HL-60/S4 (cell line): ENCODE measurements around the gene SPINT2.

Experiments
- in situ Hi-C: fragments of 300-500 bp; cut with MboI; formaldehyde crosslinking; loops from 2 replicates; pipeline ENCODE4 v1.14.3; 2022; ENCODE audit warnings: low sequenced_read_pairs

SPINT2 gene

DNA sequence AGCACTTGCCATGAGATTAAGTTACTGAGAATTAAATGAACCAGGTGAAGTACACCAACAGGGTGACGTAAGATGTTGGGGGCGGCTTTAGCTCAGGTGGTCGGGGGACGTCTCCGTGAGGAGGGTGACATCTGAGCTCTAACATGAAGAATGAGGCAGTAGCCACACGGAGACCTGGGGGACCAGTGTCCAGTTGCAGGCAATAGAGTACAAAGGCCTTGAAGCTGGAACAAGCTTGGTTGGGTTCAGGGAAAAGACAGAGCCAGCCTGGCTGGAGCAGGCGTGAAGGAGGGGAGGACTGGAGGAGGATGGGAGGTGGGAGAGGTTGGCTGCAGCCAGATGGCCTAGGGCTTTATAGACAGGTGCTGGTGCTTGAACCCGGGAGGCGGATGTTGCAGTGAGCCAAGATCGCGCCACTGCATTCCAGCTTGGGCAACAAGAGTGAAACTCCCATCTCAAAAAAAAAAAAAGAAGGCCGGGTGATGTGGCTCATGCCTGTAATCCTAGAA, 1.6 kb downstream of the SPINT2 start:
- in situ Hi-C loops, result no loop called here

DNA sequence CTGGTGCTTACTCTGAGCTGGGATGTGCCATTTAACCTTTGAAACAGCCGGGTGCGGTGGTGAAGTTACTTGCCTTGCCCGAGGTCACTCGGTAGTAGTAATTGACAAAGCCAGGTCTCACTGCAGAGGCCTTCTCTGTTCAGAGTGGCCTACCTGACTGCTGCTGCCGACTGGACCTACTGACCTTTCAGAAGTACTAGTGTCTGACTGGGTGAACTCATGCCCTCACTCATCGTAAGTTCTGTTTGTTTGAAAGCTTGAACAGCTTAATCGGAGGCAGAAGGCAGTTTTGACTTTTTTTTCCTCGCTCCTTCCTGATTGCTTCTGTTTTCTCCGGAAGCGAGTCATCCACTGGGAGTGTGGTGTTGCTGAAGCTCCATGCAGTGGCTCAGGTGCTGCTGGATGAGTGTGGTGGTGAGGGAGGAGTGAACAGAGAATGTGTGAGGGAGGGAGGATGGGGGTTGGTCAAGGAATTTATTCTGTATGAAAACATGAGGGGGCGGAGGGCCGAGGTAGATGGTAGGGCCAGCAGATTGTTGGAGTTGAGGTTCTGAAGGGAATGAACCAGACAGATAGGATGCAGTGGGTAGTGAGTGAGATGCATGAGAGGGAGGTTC, 2.7 kb downstream of the SPINT2 start:
- in situ Hi-C loops, result no loop called here

DNA sequence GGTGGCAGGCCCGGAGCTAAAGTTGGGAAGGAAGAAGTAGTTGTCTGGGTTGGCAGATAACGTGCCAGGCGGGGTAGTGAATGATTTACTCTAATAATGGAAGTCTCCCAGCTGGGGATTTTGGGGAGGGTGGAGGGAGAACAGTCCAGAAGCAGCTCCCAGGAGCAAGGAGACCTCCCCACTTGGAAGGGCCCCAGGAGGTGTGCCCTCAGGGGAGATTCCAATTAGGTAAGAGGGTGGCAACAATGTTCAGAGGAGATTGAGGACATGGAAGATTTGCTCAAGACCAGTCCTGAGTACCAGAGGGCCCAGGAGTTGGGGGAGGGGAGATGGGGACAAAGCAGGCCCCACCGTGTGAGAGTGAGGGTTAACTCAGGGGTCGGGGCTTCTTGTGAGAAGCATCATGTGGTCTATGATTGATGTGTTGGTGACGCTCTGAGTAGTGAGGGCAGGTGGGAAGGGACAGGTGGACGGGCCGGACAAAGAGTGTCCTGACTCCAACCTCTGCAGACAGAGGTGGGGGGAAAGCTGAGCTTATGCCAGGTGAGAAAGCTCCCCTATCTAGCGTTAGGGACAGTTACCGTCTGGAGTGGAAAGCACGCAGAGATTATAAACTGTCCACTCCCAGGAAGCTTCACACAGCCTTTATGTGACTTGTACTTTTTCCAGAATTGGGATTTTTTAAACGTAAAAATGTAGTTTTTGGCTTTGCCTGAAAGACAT, 3.5 kb downstream of the SPINT2 start:
- in situ Hi-C loops, result no loop called here

DNA sequence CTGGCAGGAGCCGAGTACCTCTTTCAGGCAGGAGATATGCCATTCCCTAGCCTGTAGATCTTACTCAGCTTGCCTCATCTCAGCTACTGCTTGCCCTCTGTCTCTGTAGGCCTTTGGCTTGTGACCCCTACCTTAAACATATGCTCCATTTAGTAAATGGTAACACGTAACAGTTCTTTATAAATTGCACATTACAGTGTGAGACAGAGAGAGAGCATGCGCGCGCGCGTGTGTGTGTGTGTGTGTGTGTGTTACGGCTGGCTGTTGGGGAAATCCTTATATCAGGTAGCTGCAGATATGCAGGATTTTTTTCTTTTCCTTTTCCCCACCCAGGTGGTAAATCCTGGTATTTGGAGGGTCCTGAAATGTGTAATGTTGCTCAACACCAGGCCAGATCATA, 4.2 kb downstream of the SPINT2 start:
- in situ Hi-C loops, result no loop called here

DNA sequence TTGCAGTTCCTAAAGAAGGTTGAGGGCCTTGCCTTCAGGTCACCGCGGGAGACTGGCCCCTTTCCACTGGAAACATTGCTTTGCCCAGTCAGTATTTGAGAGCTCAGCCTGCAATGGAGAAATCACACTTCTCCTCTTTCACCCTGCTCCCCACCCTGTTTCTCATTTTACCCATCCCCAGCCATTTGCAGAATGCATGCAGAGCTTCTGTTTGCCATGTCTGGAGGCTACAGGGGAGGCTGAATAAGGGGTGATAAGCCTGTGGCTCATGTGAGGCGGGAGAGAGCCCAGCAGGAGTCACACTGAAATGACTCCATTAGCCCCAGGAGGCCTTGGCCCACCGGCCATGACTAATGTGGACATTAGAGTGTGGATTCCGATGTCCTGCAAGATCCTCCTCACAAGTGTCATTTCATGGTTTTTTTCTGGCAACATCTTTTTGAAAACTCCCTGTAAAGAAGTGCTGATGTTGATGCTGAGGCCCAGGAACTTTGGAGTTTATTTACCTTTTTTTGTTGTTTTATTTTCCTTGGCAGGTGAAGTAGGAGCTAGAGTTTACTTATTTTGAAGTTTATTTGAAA, 6.3 kb downstream of the SPINT2 start:
- in situ Hi-C loops, result no loop called here

DNA sequence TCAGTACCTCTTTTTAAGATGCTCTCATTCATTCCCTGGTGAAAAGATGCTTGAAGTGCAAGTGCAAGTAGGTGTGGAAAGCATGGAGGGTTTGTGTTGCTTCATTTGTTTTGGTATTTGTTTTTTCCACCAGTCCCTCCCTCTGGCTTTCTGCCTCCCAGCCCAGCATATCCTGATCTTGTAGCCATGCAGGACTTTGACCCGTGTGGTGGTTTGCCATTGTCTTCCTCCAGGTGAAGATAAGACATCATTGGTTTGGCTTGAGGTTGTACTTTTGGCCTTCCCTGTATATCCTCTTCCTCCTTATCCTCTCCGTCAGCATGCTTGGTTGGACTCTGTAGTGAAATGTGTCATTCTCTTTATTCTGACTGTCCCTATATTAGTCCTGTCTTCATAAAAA, 9.1 kb downstream of the SPINT2 start:
- in situ Hi-C loops, result no loop called here

DNA sequence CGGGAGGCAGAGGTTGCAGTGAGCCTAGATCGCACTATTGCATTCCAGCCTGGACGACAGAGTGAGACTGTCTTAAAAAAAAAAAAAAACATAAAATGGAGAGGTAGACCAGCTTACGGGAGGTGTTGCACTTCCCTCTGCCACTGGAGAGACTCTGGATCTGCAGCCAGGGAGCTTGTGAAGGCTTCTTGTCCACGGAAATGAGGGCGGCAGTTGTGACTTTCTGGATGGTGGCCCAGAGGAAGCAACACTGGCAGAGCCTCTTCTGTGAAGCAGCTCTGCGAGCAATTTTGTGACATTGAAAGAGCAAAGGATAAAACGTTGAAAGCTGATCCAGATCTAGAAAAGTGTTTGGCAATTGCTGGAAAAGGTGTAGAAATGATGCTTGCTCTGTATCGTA, 10.4 kb downstream of the SPINT2 start:
- in situ Hi-C loops, result no loop called here

DNA sequence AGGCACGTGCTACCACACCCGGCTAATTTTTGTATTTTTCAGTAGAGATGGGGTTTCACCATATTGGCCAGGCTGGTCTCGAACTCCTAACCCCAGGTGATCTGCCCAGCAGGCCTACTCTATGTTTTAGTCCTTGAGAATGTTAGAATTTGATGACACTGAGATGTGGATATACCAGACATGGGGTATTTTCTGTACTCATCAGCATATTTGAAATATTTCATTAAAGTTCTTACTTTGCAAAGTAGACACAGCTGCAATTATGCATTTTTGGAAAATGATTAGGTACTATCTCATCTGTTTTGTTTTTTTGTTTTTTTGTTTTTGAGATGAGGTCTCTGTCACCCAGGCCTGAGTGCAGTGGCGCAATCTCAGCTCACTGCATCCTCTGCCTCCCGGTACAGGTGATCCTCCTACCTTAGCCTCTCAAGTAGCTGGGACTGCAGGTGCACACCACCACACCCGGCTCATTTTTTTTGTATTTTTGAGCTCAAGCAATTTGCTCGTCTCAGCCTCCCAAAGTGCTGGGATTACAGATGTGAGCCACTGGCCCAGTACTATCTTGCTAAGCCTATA, 12.7 kb downstream of the SPINT2 start:
- in situ Hi-C loops, result no loop called here

DNA sequence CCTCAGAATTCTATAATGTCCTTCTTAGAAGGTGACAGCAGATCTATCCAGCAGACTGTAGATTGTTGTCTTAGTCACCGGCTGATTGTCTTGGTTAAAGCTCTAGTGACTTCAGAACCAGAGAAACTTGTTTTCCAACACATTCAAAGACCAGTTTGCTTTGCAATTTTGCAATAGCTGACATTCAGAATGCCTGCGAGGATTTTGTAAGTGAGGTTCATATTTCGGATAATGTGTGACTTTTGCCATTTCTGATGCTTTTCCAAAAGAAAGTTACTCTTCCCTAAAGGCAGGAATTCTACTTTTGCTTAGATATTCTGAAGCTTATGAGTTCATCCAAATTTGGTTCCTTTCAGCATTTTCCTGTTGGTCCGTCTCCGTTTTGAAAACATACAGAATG, 13.2 kb downstream of the SPINT2 start:
- in situ Hi-C loops, result no loop called here

DNA sequence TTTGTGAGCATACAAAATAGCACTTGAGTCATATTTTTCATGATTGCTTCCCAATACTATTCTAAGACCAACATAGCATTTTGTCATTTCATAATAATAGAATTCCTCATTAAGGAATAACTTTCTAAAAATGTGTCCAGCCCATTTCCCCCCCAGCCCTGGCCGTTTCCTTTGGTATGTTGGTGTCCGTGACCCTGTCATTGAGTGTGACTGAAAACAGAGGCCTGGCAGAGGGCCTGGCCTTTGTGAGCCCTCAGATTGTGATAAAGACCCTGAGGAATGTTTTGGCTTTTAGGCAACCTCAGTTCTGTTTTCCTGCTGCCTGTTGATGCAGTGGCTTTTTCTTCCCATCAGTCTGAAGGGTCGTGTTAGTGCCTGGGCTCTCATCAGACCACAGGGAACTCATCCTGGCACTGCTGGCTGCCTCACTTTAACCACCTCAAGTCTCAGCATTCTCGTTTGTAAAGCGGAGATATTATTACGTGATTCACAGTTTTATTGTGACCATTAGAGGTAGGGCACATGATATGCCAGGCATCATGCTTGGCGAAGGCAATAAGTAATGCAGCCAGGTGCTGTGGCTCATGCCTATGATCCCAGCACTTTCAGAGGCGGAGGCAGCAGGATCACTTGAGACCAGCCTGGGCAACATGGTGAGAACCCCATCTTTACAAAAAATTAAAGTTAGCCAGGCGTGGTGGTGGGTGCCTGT, 13.8 kb downstream of the SPINT2 start:
- in situ Hi-C loops, result no loop called here

DNA sequence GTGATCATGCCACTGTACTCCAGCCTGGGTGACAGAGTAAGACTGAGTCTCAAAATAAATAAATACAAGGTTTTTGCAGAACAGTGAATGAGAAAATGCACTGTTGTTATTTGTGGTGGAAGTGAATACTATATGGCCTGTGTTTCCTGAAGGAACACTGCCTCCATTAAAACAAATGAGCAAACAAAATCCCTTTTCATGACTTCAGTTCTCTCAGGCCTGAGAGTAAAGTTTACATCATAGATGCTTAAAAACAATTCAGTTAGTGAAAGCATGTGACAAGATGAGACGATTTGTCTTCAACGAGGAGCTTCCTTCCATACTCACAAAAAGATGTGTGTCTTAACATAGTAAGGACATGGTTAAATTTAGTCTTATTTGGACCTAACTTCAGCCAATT, 14.4 kb downstream of the SPINT2 start:
- in situ Hi-C loops, result no loop called here

DNA sequence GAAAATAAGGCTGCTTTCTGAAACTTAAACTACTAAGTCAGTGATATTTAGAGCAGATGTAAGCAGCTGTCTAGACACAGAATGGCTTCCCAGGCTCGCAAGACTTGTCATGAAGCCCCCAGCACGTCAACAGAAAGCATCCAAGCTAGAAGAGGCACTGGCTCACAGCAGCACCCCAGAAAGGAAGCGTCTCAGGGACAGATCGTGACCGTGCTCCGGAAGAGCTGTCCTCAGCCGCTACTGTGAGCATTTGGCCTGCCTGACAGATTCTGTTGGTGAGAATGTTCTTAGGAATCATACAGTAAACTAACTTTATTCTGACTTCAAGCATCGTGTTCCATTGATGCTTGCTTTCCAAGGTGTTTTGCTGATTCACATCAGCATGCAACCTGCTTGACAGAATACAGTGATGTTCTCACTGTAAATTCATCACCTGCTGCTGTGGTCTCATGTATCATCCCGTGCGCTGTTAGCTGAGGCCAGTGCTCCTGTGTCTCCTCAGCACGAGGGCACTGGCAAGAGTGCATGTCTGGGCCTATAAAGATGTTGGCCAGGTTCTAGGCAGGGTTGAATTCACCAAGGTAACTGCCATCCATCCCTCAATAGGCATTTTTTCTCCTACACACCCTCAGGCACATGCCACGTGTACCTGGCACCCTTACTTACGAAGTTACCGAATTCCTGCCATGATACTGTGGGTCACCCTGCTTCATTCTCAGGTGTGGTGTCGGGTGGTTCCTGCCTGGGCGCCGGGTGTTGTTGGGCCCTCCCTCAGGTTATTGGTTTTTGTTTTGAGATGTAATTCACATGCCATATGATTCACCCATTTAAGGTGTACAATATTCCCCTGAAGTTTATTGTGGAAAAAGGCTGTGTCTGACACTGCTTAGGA, 15.9 kb downstream of the SPINT2 start:
- in situ Hi-C loops, result no loop called here

DNA sequence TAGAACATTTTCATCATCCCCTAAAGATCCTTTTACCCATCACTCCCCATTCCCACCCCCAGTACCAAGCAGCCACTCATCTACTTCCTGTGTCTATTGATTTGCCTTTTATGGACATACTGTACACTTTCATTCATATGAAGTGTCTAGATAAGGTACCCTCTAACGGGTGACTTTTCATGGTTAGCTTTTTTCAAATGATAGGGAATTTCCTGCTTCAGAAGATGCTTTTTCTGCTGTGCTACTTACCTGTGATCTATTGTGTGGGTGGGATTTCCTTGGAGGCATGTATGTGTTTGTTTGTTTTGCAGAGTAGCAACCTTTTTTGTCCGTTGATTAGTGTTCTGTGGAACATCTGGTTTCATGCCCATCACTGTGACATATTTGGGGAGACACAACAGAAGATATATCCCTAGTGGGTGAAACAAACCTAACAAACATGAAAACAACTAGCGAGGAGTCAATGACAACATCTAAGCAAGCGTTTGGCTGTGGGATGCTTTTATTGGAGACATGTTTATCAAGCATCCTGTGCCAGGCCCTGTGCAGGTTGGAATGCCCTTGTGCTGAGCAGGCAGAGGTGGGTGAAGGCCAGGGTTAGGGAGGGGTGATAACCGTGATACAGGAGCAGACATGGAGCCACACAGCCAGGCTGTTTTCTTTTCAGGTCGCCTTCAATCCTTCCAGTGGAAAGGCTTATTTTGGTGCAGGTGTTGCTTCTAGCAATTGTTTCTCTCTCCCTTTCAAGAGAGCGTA, 17.6 kb downstream of the SPINT2 start:
- in situ Hi-C loops, result no loop called here

DNA sequence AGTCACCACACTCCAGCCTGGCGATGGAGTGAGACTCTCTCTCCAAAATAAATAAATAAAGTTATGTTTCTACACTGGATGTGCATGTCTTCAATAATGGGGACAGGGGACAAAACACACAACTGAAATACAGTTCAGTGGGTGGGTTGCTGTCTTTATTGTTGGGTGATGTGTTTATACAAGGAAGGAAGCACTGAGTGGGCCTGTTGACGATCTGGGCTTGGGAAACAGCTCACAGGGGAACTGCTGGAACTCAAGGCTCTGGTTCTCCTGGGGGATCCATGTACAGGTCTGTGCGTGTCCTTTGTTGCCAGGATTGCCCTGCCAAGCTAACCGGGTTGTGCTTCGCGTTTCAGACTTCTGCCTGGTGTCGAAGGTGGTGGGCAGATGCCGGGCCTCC, 18.9 kb downstream of the SPINT2 start:
- in situ Hi-C loops, result no loop called here

DNA sequence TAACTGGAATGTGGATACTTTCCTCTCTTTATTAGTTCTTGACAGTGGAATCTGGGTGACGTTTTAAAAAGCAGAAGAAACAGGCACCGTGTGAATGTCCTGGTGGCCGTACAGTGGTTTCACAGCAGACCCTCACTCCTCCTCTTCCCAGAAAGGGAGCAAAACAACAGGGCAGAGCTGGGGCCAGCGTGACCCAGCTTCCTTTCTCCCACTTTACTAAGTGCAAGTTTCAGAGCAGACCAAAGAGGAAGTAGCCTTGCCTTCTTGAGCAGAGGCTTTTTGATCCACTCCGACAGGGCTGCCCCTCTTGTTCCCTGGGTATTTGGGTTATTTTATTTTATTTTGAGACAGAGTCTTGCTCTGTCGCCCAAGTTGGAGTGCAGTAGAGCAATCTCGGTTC, 20.0 kb downstream of the SPINT2 start:
- in situ Hi-C loops, result no loop called here

DNA sequence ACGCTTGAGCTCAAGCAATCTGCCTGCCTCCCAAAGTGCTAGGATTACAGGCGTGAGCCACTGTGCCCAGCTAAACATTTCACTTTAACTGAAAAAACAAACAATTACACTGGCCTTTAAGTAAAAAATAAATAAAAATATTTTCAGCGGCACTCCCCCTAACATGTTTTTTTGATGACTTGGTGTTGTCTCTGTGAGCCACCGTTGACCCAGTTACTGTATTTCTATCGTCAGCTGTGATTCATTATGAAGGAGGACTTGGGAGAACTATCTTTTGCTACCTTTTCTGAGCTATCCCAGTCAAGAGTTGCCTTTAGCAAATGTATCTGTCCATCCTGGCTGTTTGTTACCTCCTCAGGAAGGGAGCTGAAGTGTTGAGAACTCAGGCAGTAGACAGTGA, 21.2 kb downstream of the SPINT2 start:
- in situ Hi-C loops, result no loop called here

DNA sequence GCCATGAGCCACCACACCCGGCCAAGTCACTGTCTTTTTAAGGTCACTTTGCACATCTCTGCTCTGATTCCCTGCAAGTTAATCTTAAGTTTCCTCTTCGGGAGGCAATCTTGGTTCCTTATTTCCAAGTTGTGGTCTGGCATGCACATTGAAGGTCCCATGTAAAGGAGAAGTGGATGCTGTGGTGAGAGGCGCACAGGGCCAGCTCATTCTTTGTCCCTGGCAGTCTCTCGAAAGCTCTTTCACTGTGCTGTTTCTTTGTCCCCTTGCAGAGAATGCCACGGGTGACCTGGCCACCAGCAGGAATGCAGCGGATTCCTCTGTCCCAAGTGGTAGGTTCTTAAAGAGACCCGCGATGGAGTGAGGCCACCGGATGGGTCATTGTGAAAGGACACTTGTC, 23.2 kb downstream of the SPINT2 start:
- in situ Hi-C loops, result no loop called here

DNA sequence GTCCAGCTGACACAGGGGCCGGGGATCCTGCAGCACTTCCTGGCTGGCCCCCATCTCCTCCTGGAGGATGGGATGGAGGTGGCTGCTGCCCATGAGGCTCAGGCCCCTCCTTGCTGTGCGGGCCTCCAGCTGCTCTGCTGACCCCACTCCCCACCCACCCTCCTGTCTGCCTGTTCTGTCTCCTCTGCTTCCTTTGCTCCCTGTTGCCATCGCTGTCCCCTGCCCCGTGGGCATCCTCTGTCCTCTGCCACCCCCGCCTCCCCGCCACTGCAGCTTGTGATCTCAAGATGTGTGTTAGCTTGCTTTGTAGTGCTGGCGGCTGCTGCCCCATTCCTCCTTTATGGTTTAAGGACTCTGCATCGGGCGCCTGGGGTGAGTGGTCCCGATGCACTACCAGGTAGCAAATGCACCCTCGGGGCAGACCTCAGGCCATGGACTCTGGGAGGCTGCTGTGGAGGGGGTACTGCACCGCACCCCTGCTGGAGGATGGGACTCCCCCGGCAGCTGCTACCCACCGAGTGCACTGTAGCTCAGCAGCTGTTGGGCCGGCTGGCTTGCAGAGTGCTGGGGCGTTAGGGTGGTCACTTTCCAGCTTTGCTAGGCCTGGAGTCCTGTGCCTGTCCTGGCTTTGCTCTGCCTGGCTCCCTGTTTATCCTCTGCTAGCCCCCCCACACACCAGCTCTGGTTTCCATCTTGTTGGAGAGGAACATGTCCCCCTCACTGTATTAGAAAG, 23.9 kb downstream of the SPINT2 start:
- in situ Hi-C loops, result no loop called here

DNA sequence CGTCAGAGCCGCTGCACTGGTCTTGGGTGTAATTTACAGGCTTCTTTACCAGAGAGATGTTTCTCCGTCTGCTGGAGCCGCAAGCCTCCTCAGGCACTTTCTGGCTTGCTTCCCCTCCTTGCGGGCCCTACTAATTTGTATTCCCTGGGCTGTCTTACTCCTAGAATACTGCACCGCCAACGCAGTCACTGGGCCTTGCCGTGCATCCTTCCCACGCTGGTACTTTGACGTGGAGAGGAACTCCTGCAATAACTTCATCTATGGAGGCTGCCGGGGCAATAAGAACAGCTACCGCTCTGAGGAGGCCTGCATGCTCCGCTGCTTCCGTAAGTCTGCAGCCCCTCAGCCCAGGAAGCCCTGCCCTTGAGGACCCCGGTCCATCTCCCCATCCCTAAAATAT, 25.6 kb downstream of the SPINT2 start:
- in situ Hi-C loops, result no loop called here
